T-helper 2 cell treated with Interferon-gamma antibody and Interleukin-4, amounts not matched to agents 5 μg/mL and 100 μg/mL, for 36 hours (primary cell): ENCODE results near the gene KIAA0408.
A peak's percentile ranks its signal among the peaks of the same experiment; 100 is the strongest.
"Not testable (repeated sequence)": the region's sequence is repeated elsewhere in the genome, so short reads cannot be mapped to it uniquely, and the experiment has no call there.

Experiments used
- DNase-seq: peaks from one replicate; pipeline ENCODE4 v3.0.0; 2021; ENCODE audit warnings: low spot score
- H3K27ac Mint-ChIP-seq: one replicate; pipeline ENCODE4 v1.8.0; 2021; ENCODE audit warnings: mild to moderate bottlenecking, mixed read lengths
- H3K27me3 Mint-ChIP-seq: one replicate; pipeline ENCODE4 v1.8.0; 2021; ENCODE audit warnings: low read depth, mixed read lengths
- H3K36me3 Mint-ChIP-seq: one replicate; pipeline ENCODE4 v1.8.0; 2021; ENCODE audit warnings: low read depth, mixed read lengths
- H3K4me1 Mint-ChIP-seq: one replicate; pipeline ENCODE4 v1.8.0; 2021; ENCODE audit warnings: low read depth, mixed read lengths
- H3K4me3 Mint-ChIP-seq: one replicate; pipeline ENCODE4 v1.8.0; 2022; ENCODE audit warnings: mild to moderate bottlenecking, moderate library complexity, mixed read lengths
- H3K9me3 Mint-ChIP-seq: one replicate; pipeline ENCODE4 v1.8.0; 2021; ENCODE audit warnings: mixed read lengths

The KIAA0408 gene

GRCh38 chr6:127456465-127456864, 2.7 kb downstream of the KIAA0408 start:
- Mint-ChIP-seq H3K27ac (no peak overlapping the region), H3K9me3 (no peaks in the 10 kb centered on the region), H3K4me3 (peak overlapping the region; percentile 11), H3K4me1 (peaks cover 42% of the 10 kb centered on the region), H3K36me3 (peaks cover 4% of the 10 kb centered on the region), H3K27me3 (peaks cover 2% of the 10 kb centered on the region)
- DNase-seq, result no peak

- H3K27me3 Mint-ChIP-seq, result peaks cover 2% of the 10 kb centered on the region
- no peaks in the 10 kb centered on the region for H3K9me3 Mint-ChIP-seq
- peaks cover 8% of the 10 kb centered on the region for H3K36me3 Mint-ChIP-seq
- H3K27ac Mint-ChIP-seq, result no peak overlapping the region
- peaks cover 19% of the 10 kb centered on the region for H3K4me1 Mint-ChIP-seq
- DNase-seq, result no peak
- no peak overlapping the region for H3K4me3 Mint-ChIP-seq
Measured at GRCh38 chr6:127453845-127454619, 5.2 kb downstream of the KIAA0408 start.

GRCh38 chr6:127452803-127453202, 6.4 kb downstream of the KIAA0408 start:
- H3K4me1 Mint-ChIP-seq, result peaks cover 15% of the 10 kb centered on the region
- H3K9me3 Mint-ChIP-seq, result no peaks in the 10 kb centered on the region
- H3K36me3 Mint-ChIP-seq, result peaks cover 8% of the 10 kb centered on the region

GRCh38 chr6:127451388-127451787, 7.8 kb downstream of the KIAA0408 start:
- H3K27ac Mint-ChIP-seq, result no peak overlapping the region
- no peak for DNase-seq
- peaks cover 2% of the 10 kb centered on the region for H3K27me3 Mint-ChIP-seq
- H3K36me3 Mint-ChIP-seq, result peaks cover 13% of the 10 kb centered on the region
- H3K4me3 Mint-ChIP-seq, result no peak overlapping the region
- peaks cover 11% of the 10 kb centered on the region for H3K4me1 Mint-ChIP-seq
- H3K9me3 Mint-ChIP-seq, result no peaks in the 10 kb centered on the region

More at GRCh38 chr6:127452803-127453202, 6.4 kb downstream of the KIAA0408 start:
- Mint-ChIP-seq H3K4me3 (no peak overlapping the region), H3K27me3 (peaks cover 2% of the 10 kb centered on the region), H3K27ac (no peak overlapping the region)
- no peak for DNase-seq

GRCh38 chr6:127447780-127448179, 11.4 kb downstream of the KIAA0408 start:
- Mint-ChIP-seq H3K4me3 (no peak overlapping the region), H3K9me3 (no peaks in the 10 kb centered on the region), H3K27me3 (peaks cover 2% of the 10 kb centered on the region), H3K27ac (no peak overlapping the region), H3K36me3 (peaks cover 22% of the 10 kb centered on the region), H3K4me1 (peaks cover 2% of the 10 kb centered on the region)
- DNase-seq, result no peak

GRCh38 chr6:127446356-127446755, 12.8 kb downstream of the KIAA0408 start:
- no peaks in the 10 kb centered on the region for H3K9me3 Mint-ChIP-seq
- H3K36me3 Mint-ChIP-seq, result peaks cover 22% of the 10 kb centered on the region
- H3K4me1 Mint-ChIP-seq, result peaks cover 2% of the 10 kb centered on the region
- no peak overlapping the region for H3K4me3 Mint-ChIP-seq
- H3K27ac Mint-ChIP-seq, result no peak overlapping the region
- H3K27me3 Mint-ChIP-seq, result peaks cover 2% of the 10 kb centered on the region
- no peak for DNase-seq

GRCh38 chr6:127441881-127442280, 17.3 kb downstream of the KIAA0408 start:
- no peak for DNase-seq
- Mint-ChIP-seq H3K36me3 (peaks cover 16% of the 10 kb centered on the region), H3K4me1 (peaks cover 2% of the 10 kb centered on the region), H3K9me3 (no peaks in the 10 kb centered on the region), H3K27me3 (peaks cover 2% of the 10 kb centered on the region), H3K4me3 (no peak overlapping the region), H3K27ac (no peak overlapping the region)

- peaks cover 6% of the 10 kb centered on the region for H3K27me3 Mint-ChIP-seq
- DNase-seq, result no peak
- no peak overlapping the region for H3K4me3 Mint-ChIP-seq
- peaks cover 10% of the 10 kb centered on the region for H3K36me3 Mint-ChIP-seq
- H3K27ac Mint-ChIP-seq, result no peak overlapping the region
- H3K9me3 Mint-ChIP-seq, result no peaks in the 10 kb centered on the region
- H3K4me1 Mint-ChIP-seq, result no peaks in the 10 kb centered on the region
Measured at GRCh38 chr6:127439718-127440117, 19.5 kb downstream of the KIAA0408 start.

GRCh38 chr6:127436578-127437110, 22.5 kb downstream of the KIAA0408 start:
- no peaks in the 10 kb centered on the region for H3K9me3 Mint-ChIP-seq
- peaks cover 10% of the 10 kb centered on the region for H3K27me3 Mint-ChIP-seq
- no peaks in the 10 kb centered on the region for H3K4me1 Mint-ChIP-seq
- H3K36me3 Mint-ChIP-seq, result peaks cover 4% of the 10 kb centered on the region
- no peak overlapping the region for H3K27ac Mint-ChIP-seq
- H3K4me3 Mint-ChIP-seq, result no peak overlapping the region
- no peak for DNase-seq

GRCh38 chr6:127435626-127436220, 23.5 kb downstream of the KIAA0408 start:
- Mint-ChIP-seq H3K4me3 (no peak overlapping the region), H3K36me3 (peaks cover 2% of the 10 kb centered on the region), H3K27me3 (peaks cover 12% of the 10 kb centered on the region), H3K9me3 (no peaks in the 10 kb centered on the region), H3K27ac (no peak overlapping the region), H3K4me1 (no peaks in the 10 kb centered on the region)
- DNase-seq, result no peak

GRCh38 chr6:127434651-127435050, 24.5 kb downstream of the KIAA0408 start:
- H3K4me3 Mint-ChIP-seq, result no peak overlapping the region
- no peaks in the 10 kb centered on the region for H3K36me3 Mint-ChIP-seq
- no peak overlapping the region for H3K27ac Mint-ChIP-seq
- H3K4me1 Mint-ChIP-seq, result no peaks in the 10 kb centered on the region
- H3K9me3 Mint-ChIP-seq, result no peaks in the 10 kb centered on the region
- peaks cover 12% of the 10 kb centered on the region for H3K27me3 Mint-ChIP-seq
- no peak for DNase-seq

GRCh38 chr6:127428562-127428961, 30.6 kb downstream of the KIAA0408 start:
- H3K4me3 Mint-ChIP-seq, H3K4me1 Mint-ChIP-seq, DNase-seq, H3K36me3 Mint-ChIP-seq, H3K27me3 Mint-ChIP-seq, H3K27ac Mint-ChIP-seq: not testable (repeated sequence)
- peaks cover 13% of the 10 kb centered on the region for H3K9me3 Mint-ChIP-seq

GRCh38 chr6:127423921-127424320, 35.3 kb downstream of the KIAA0408 start:
- Mint-ChIP-seq H3K36me3 (no peaks in the 10 kb centered on the region), H3K4me1 (peaks cover 15% of the 10 kb centered on the region), H3K27ac (no peak overlapping the region), H3K4me3 (no peak overlapping the region), H3K27me3 (no peaks in the 10 kb centered on the region), H3K9me3 (peaks cover 9% of the 10 kb centered on the region)
- DNase-seq, result no peak

GRCh38 chr6:127421164-127421563, 38.0 kb downstream of the KIAA0408 start:
- H3K4me1 Mint-ChIP-seq, result peaks cover 12% of the 10 kb centered on the region
- H3K36me3 Mint-ChIP-seq, H3K27me3 Mint-ChIP-seq, H3K27ac Mint-ChIP-seq, DNase-seq, H3K9me3 Mint-ChIP-seq, H3K4me3 Mint-ChIP-seq: not testable (repeated sequence)
